ENCODE measurements around the gene GGCX. TPM values are rescaled to one million over a fixed set of nuclear protein-coding genes. Genes with fewer than 3 reads are reported as not detected.

The GGCX gene
- total RNA-seq, 2 donors from 2014 or later = 17.8 to 52.7 TPM

Small RNA genes within 50 kb of the gene (small RNA-seq; reads per million reads assigned to genes)
- 0 reads per million in 2 donors for gene RN7SL126P

Other genes with a start within 250 kb of the GGCX start
- 100 to 1,000 TPM; 140 to 165 TPM for gene TGOLN2, start 233.5 kb downstream of the GGCX start, total RNA-seq
- 10 to 100 TPM; 51.1 to 72.6 TPM for gene RETSAT, start 207.0 kb downstream of the GGCX start, total RNA-seq
- 10 to 100 TPM; 31.6 to 32.1 TPM for gene ELMOD3, start 206.7 kb downstream of the GGCX start, total RNA-seq
- 10 to 100 TPM; 80.7 to 96.1 TPM for gene CAPG, start 151.1 kb downstream of the GGCX start, total RNA-seq
- gene SH2D6, start 142.8 kb downstream of the GGCX start, total RNA-seq = 1 to 10 TPM in 1 of 2 donors, under 1 TPM in 1; 0.23 to 1.8 TPM
- gene MAT2A, start 22.3 kb downstream of the GGCX start, total RNA-seq = 100 to 1,000 TPM; 103 to 134 TPM
- gene VAMP8, start 16.1 kb upstream of the GGCX start, total RNA-seq = 100 to 1,000 TPM in 1 of 2 donors, 10 to 100 TPM in 1; 44.4 to 108 TPM
- 10 to 100 TPM in 1 of 2 donors, 1 to 10 TPM in 1; 8.4 to 27.0 TPM for gene VAMP5, start 22.9 kb upstream of the GGCX start, total RNA-seq
- 100 to 1,000 TPM; 161 to 201 TPM for gene RNF181, start 34.3 kb upstream of the GGCX start, total RNA-seq
- 10 to 100 TPM; 17.4 to 32.3 TPM for gene TMEM150A, start 41.2 kb upstream of the GGCX start, total RNA-seq
- gene C2orf68, start 50.6 kb upstream of the GGCX start, total RNA-seq = 10 to 100 TPM; 16.1 to 26.1 TPM
- gene USP39, start 54.7 kb upstream of the GGCX start, total RNA-seq = 10 to 100 TPM; 60.8 to 99.1 TPM
- under 1 TPM in 1 of 2 donors, not detected in 1; 0.59 TPM for gene SFTPB, start 106.7 kb upstream of the GGCX start, total RNA-seq
- under 1 TPM; 0.36 to 0.68 TPM for gene GNLY, start 132.9 kb upstream of the GGCX start, total RNA-seq
- 10 to 100 TPM; 40.1 to 49.8 TPM for gene ATOH8, start 192.5 kb upstream of the GGCX start, total RNA-seq

Data from prostate gland (tissue), 2 donors.